Measurements from ENCODE around the gene ANKRD33.
A peak's percentile ranks its signal among the peaks of the same experiment; 100 is the strongest.

Gene ANKRD33

GRCh38 chr12:51904951-51905470, 17.1 kb downstream of the ANKRD33 start:
- DNase-seq, result no peak

- DNase-seq, result peak; percentile 37
Observed at GRCh38 chr12:51905471-51906429, 17.8 kb downstream of the ANKRD33 start.

GRCh38 chr12:51906430-51907082, 18.7 kb downstream of the ANKRD33 start:
- DNase-seq, result no peak

GRCh38 chr12:51907083-51907855, 19.4 kb downstream of the ANKRD33 start, which contains the start of gene ACVRL1:
Gene ACVRL1, plus strand, starts transcription at chr12:51907504. Its CDS starts 4,971 bp downstream, at chr12:51912475.
- no peak for DNase-seq

GRCh38 chr12:51907856-51908425, 20.0 kb downstream of the ANKRD33 start:
- no peak for DNase-seq

DNA sequence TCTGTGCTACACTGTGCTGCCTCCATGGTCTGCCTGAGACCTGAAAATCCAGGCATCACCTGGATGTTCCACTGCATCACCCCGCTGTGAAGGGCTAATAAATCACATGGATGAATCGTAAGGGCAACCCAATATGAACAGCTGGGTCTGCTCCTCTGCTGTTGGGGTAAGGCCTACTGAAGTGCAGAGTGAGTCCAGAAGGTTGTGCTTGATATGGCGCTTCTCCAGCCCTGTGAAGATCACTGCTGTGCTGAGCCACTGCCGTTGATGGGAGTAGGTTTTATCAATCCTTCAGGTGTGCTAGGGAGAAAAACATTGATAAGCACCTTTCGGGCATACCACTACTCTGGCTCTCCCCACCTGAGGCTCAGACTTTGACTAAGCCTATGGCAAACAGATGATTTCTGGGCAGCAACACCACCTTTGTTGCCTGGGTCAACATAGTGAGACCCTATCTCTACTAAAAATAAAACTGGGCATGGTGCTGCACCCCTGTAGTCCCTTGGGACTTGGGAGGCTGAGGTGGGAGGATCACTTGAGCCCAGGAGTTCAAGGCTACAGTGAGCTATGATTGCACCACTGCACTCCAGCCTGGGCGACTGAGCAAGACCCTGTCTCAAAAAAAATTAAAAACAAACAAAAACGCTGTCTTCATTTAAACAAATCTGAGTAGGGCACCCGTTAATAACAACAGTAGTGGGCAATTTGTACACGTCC, 21.1 kb downstream of the ANKRD33 start:
- no peak for DNase-seq

DNA sequence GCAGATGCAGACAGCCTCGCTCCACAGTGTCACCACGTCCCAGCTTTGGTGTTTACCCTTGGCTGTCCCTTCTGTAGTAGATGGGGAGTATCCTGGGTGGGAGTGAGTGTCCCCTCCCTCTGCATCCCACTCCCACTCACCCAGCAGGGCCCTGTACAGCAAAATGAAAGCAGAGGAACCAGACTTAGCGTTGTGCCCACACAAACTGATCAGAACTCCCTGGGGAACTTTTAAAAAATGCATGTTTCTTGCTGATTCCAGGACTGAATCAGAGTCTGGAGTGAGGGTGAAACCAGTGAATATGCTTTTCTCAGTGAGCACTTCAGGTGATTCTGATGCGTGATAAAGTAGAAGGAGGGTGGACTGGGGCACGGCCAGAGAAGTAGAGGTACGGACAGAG, 22.3 kb downstream of the ANKRD33 start:
- no peak for DNase-seq

- DNase-seq, result no peak
Observed at GRCh38 chr12:51910691-51911090, 22.8 kb downstream of the ANKRD33 start.

- DNase-seq, result no peak
Observed at GRCh38 chr12:51911307-51911706, 23.4 kb downstream of the ANKRD33 start.

- no peak for DNase-seq
Observed at GRCh38 chr12:51911788-51912711, 24.1 kb downstream of the ANKRD33 start.

GRCh38 chr12:51913071-51914033, 25.4 kb downstream of the ANKRD33 start:
- DNase-seq, result no peak

DNA sequence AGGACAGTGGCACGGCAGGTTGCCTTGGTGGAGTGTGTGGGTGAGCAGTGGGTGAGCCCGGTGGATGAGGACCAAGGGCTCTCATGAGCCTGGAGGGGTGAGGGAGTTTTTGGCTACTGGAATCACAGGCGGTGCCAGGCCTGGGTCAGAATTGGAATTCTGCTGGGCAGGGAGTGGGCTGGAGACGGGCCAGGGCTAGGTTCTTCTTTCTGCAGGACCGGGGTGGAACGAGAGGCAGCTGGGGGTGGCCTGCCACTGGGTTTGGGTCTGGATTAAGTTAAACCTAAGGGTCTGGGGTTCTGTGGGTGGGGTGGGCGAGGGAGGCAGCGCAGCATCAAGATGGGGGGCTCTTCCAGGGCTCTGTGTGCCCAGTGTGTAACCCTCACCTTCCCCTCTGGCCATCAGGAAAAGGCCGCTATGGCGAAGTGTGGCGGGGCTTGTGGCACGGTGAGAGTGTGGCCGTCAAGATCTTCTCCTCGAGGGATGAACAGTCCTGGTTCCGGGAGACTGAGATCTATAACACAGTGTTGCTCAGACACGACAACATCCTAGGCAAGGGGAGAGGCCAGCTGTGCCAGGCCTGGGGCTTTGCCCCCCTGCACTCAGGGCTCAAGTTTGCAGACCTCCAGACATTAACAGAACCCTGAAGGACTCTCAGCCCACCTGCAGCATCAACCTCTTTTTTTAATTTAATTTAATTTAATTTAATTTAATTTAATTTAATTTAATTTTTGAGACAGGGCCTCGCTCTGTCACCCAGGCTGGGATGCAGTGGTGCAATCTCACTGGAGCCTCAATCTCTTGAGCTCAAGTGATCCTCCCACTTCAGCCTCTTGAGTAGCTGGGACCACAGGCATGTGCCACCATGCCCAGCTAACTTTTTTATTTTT, 26.4 kb downstream of the ANKRD33 start:
- DNase-seq, result no peak

- no peak for DNase-seq
Observed at GRCh38 chr12:51915003-51915625, 27.2 kb downstream of the ANKRD33 start.

DNA sequence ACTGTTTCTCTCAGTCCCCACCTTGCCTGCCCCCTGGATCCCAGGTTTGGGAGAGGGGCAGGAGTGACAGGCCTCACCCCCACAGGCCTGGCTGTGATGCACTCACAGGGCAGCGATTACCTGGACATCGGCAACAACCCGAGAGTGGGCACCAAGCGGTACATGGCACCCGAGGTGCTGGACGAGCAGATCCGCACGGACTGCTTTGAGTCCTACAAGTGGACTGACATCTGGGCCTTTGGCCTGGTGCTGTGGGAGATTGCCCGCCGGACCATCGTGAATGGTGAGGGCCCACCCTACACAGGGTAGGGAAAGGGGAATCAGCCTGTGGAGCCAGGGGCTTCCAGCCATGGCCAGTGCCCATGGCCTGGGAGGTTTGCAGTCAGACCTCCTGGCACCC, 28.0 kb downstream of the ANKRD33 start:
- no peak for DNase-seq

- no peak for DNase-seq
Observed at GRCh38 chr12:51917041-51917590, 29.2 kb downstream of the ANKRD33 start.

DNA sequence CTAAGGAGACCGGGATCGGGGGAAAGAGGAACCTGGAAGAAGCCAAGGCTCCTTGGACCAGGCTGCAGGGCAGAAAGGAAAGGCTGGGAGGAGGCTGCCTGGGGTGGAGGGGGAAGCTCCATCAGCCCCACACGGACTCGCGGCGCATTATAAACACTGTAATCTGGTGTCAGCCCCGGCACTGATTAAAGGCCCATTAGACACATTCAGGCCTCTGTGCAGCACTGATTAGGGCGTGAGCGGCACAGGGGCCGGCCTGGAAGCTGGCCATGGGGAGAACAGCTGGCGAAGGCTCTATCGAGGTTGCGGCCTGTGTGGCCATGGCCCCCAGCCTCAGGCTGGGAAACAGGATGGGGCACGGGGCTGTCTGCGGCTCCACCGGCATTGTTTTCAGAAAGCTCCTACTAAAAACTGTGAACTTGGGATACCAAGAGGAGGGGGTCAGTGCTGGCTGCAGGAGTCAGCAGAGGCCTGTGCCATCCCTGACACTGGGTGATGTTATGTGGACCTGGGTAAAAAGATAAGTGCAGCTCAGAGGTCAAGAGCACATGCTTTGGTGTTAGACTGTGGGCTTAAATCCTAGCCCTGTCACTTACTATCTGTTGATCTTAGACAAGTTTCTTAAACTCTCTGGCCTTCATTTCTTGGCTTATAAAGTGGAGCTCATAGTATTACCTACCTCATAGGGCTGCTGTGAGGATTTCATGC, 30.0 kb downstream of the ANKRD33 start:
- DNase-seq, result no peak

- no peak for DNase-seq
Observed at GRCh38 chr12:51920046-51920445, 32.1 kb downstream of the ANKRD33 start.

Measured in fibroblast of skin of back (primary cell).